Liver (tissue), 9 donors: Measurements from ENCODE around the gene CPA2. TPM values are rescaled to one million over a fixed set of nuclear protein-coding genes. Genes with fewer than 3 reads are reported as not detected.

Source experiments
- DNase-seq: peaks from one replicate; pipeline ENCODE4 v3.0.0-alpha.2; 2017; ENCODE audit warnings: low spot score
- H3K27ac ChIP-seq, 2 donors: one replicate each; pipeline ENCODE4 v1.7.0; 2013; ENCODE audit warnings: inconsistent platforms in 2 of 2, low read length in 2 of 2, control low read depth in 1 of 2, low read depth in 1 of 2, mild to moderate bottlenecking in 1 of 2
- H3K27me3 ChIP-seq, 4 donors: one replicate each; pipeline versions ENCODE4 v1.6.1 to v1.7.0; 2013; ENCODE audit warnings: low read length in 3 of 4, inconsistent platforms in 1 of 4, mild to moderate bottlenecking in 1 of 4, moderate library complexity in 1 of 4; ENCODE audit not compliant: control insufficient read depth in 4 of 4, insufficient read depth in 4 of 4
- H3K36me3 ChIP-seq, 4 donors: one replicate each; pipeline versions ENCODE4 v1.6.1 to v1.7.0; 2013; ENCODE audit warnings: low read length in 3 of 4, mild to moderate bottlenecking in 3 of 4, low read depth in 1 of 4, moderate library complexity in 1 of 4; ENCODE audit not compliant: control insufficient read depth in 4 of 4, insufficient read depth in 3 of 4
- H3K4me1 ChIP-seq, 4 donors: one replicate each; pipeline versions ENCODE4 v1.6.1 to v1.7.0; 2013; ENCODE audit warnings: low read length in 3 of 4, mild to moderate bottlenecking in 3 of 4, moderate library complexity in 1 of 4; ENCODE audit not compliant: control insufficient read depth in 4 of 4, insufficient read depth in 4 of 4
- H3K4me3 ChIP-seq, 3 donors: one replicate each; pipeline versions ENCODE4 v1.6.1 to v1.7.0; 2013; ENCODE audit warnings: low read length in 3 of 3, control low read depth in 1 of 3, low read depth in 1 of 3, mild to moderate bottlenecking in 1 of 3
- H3K9ac ChIP-seq, 2 donors: one replicate each; pipeline ENCODE4 v1.7.0; 2013; ENCODE audit warnings: low read length in 2 of 2, mild to moderate bottlenecking in 2 of 2, moderate library complexity in 2 of 2, control low read depth in 1 of 2, low read depth in 1 of 2
- H3K9me3 ChIP-seq, 4 donors: one replicate each; pipeline versions ENCODE4 v1.6.1 to v1.7.0; 2013; ENCODE audit warnings: low read length in 3 of 4; ENCODE audit not compliant: control insufficient read depth in 4 of 4
- ATF3 ChIP-seq: IDR thresholded peaks from 2 replicates; pipeline ENCODE4 v1.6.1; 2016; ENCODE audit warnings: antibody characterized with exemption
- CTCF ChIP-seq: fragments of 150-350 bp; IDR thresholded peaks from 2 replicates; pipeline ENCODE4 v1.5.1; 2017; ENCODE audit warnings: improper control_type of control experiment, low read depth, low read length; ENCODE audit not compliant: missing input control
- EGR1 ChIP-seq, 2 donors: IDR thresholded peaks; 2 replicates each; pipeline ENCODE4 v1.6.1; 2016 to 2018; ENCODE audit warnings: antibody characterized with exemption in 2 of 2, low read depth in 2 of 2
- FOXA1 ChIP-seq: IDR thresholded peaks from 2 replicates; pipeline ENCODE4 v1.6.1; 2016; ENCODE audit warnings: antibody characterized with exemption
- FOXA2 ChIP-seq: IDR thresholded peaks from 2 replicates; pipeline ENCODE4 v1.6.1; 2016; ENCODE audit warnings: antibody characterized with exemption
- GABPA ChIP-seq, 2 donors: IDR thresholded peaks in 1 of 2; conservative IDR thresholded peaks in 1 of 2; 2 replicates each; pipeline ENCODE4 v1.6.1; 2016; ENCODE audit warnings: antibody characterized with exemption in 2 of 2, mild to moderate bottlenecking in 1 of 2, moderate library complexity in 1 of 2
- HNF4A ChIP-seq, 2 donors: conservative IDR thresholded peaks; 2 replicates each; pipeline ENCODE4 v1.6.1; 2016; ENCODE audit warnings: antibody characterized with exemption in 2 of 2, mild to moderate bottlenecking in 2 of 2
- HNF4G ChIP-seq: IDR thresholded peaks from 2 replicates; pipeline ENCODE4 v1.6.1; 2016; ENCODE audit warnings: antibody characterized with exemption
- JUND ChIP-seq, 2 donors: IDR thresholded peaks; 2 replicates each; pipeline ENCODE4 v1.6.1; 2016; ENCODE audit warnings: antibody characterized with exemption in 2 of 2
- MAX ChIP-seq: IDR thresholded peaks from 2 replicates; pipeline ENCODE4 v1.6.1; 2016; ENCODE audit warnings: antibody characterized with exemption
- NR2F2 ChIP-seq: IDR thresholded peaks from 2 replicates; pipeline ENCODE4 v1.6.1; 2016; ENCODE audit warnings: antibody characterized with exemption
- RAD21 ChIP-seq, 2 donors: IDR thresholded peaks; 2 replicates each; pipeline ENCODE4 v1.6.1; 2016; ENCODE audit warnings: antibody characterized with exemption in 2 of 2, mild to moderate bottlenecking in 2 of 2
- REST ChIP-seq: IDR thresholded peaks from 2 replicates; pipeline ENCODE4 v1.6.1; 2016; ENCODE audit warnings: antibody characterized with exemption, mild to moderate bottlenecking
- RXRA ChIP-seq, 2 donors: IDR thresholded peaks; 2 replicates each; pipeline ENCODE4 v1.6.1; 2017 to 2018; ENCODE audit warnings: antibody characterized with exemption in 2 of 2, mild to moderate bottlenecking in 1 of 2
- SP1 ChIP-seq: IDR thresholded peaks from 2 replicates; pipeline ENCODE4 v1.6.1; 2018; ENCODE audit warnings: antibody characterized with exemption, mild to moderate bottlenecking
- TAF1 ChIP-seq: conservative IDR thresholded peaks from 2 replicates; pipeline ENCODE4 v1.6.1; 2016; ENCODE audit warnings: antibody characterized with exemption, mild to moderate bottlenecking
- YY1 ChIP-seq: IDR thresholded peaks from 2 replicates; pipeline ENCODE4 v1.6.1; 2016; ENCODE audit warnings: antibody characterized with exemption, mild to moderate bottlenecking
- ZBTB33 ChIP-seq: IDR thresholded peaks from 2 replicates; pipeline ENCODE4 v1.6.1; 2016; ENCODE audit warnings: antibody characterized with exemption
- WGBS: extraction: QIAGEN DNeasy Blood & Tissue Kit; methylation state at CpG from one replicate; pipeline ENCODE4 v1.1.7; 2013; 5-methylcytosine and 5-hydroxymethylcytosine counted together
- polyA plus RNA-seq, 2 donors: library from polyadenylated mRNA; stranded (reverse) in 1 of 2; unstranded in 1 of 2; fragments of 200-250 nt in 1 of 2; fragments of >200 nt in 1 of 2; fragmentation: Nextera tagmentation in 1 of 2; extraction: Ambion mirVana in 1 of 2; gene quantifications; one replicate each; pipeline versions ENCODE4 v1.2.1 to v1.2.3, GENCODE V29; 2013 to 2015
- total RNA-seq, 2 donors: library from RNA; depleted of rRNA; stranded (reverse); fragments of >200 nt; gene quantifications; one replicate each; pipeline ENCODE4 v1.2.3, GENCODE V29; 2014
- donor health status: healthy.
- donor health status: healthy.
- donor health status: healthy.
- donor health status: healthy.
- donor health status: healthy.

CPA2 gene
- total and polyA plus RNA-seq, 4 donors, result not detected

GRCh38 chr7:130278860-130279259 is 12.2 kb downstream of the CPA2 start:
- no peak for DNase-seq
- peaks cover 0 to 3% (median 1%) of the 10 kb centered on the region in 4 donors for H3K9me3 ChIP-seq
- H3K9ac ChIP-seq, result no peak overlapping the region
- no peaks in the 10 kb centered on the region for H3K36me3 ChIP-seq
- peaks cover 0 to 4% (median 0%) of the 10 kb centered on the region in 4 donors for H3K4me1 ChIP-seq
- H3K4me3 ChIP-seq, result no peak overlapping the region
- no peak overlapping the region for H3K27ac ChIP-seq
- TF ChIP-seq REST (no peak), RAD21 (IDR thresholded peaks at IDR 0.05) (no peak), HNF4G (no peak), NR2F2 (no peak), CTCF (no peak), FOXA1 (no peak), FOXA2 (no peak), JUND (IDR thresholded peaks at IDR 0.05) (no peak), ATF3 (no peak), YY1 (no peak), RXRA (IDR thresholded peaks at IDR 0.05) (no peak)
- H3K27me3 ChIP-seq, result peaks cover 0 to 11% (median 4%) of the 10 kb centered on the region in 4 donors

- TF ChIP-seq MAX, result no peak
- TF ChIP-seq NR2F2, result no peak
- no peak for TF ChIP-seq HNF4A (conservative IDR thresholded peaks at IDR 0.05)
- TF ChIP-seq HNF4G, result no peak
- no peak for TF ChIP-seq EGR1 (IDR thresholded peaks at IDR 0.05; ENCODE audit: low read depth in 2 of 2)
- TF ChIP-seq ATF3, result no peak
- no peak for TF ChIP-seq FOXA2
- no peak for TF ChIP-seq RAD21 (IDR thresholded peaks at IDR 0.05)
- no peak for TF ChIP-seq ZBTB33
- no peak for TF ChIP-seq FOXA1
- TF ChIP-seq CTCF, result no peak
- TF ChIP-seq SP1, result no peak
- TF ChIP-seq RXRA (IDR thresholded peaks at IDR 0.05), result no peak
- no peak for TF ChIP-seq JUND (IDR thresholded peaks at IDR 0.05)
- TF ChIP-seq TAF1, result no peak
- TF ChIP-seq YY1, result no peak
- TF ChIP-seq GABPA (IDR thresholded peaks at IDR 0.05 in 1 of 2, conservative IDR thresholded peaks at IDR 0.05 in 1 of 2), result no peak
- H3K9me3 ChIP-seq, result peaks cover 0 to 3% (median 1%) of the 10 kb centered on the region in 4 donors
- no peak overlapping the region for H3K4me3 ChIP-seq
- no peak overlapping the region for H3K9ac ChIP-seq
- DNase-seq, result no peak
- no peaks in the 10 kb centered on the region for H3K36me3 ChIP-seq
- WGBS, result 87% methylated on average over 2 of the region's 2 CpGs
- peaks cover 0 to 11% (median 4%) of the 10 kb centered on the region in 4 donors for H3K27me3 ChIP-seq
- H3K27ac ChIP-seq, result no peak overlapping the region
- H3K4me1 ChIP-seq, result no peaks in the 10 kb centered on the region
These were observed 12.6 kb downstream of the CPA2 start for GRCh38 chr7:130279286-130279685.
